ENCODE measurements around the gene RNF14. TPM values are rescaled to one million over a fixed set of nuclear protein-coding genes. Genes with fewer than 3 reads are reported as not detected.

The RNF14 gene
- total RNA-seq, 2 experiments from 2014 or later = 32.5 to 35.7 TPM

DNA sequence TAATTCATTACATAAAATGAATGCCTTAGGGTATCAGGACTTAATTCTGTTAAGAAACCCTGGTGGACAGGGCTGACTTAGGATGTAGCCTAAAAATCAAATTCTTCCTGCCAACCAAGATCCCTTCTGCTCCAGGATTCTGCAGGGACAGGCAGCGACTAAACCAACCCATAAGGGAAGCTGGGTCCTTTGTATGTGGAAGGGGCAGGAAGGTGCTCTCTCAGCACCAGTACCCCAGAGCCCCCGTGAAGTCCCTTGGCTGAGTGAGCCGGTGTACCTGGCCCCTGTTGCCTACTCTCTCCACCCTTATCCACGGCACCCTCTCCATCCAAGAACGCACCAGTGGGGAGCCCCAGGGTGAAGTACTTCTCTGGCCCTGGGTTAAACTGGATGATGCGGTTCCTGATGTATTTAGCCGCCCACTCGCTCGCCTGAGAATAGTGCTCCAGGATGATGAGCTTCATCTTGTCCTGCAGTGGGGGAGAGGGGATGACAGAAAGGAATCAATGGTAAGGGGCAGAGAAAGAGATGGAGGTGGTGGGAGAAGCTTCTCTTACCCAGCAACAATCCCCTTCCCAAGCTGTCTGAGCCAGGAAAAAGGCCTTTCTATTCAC is 42.8 kb downstream of the RNF14 start:
- Mint-ChIP-seq H3K27ac (no peak overlapping the region), H3K9me3 (peaks cover 3% of the 10 kb centered on the region), H3K4me1 (peaks cover 66% of the 10 kb centered on the region), H3K36me3 (ENCODE audit: low read depth) (peaks cover 25% of the 10 kb centered on the region), H3K27me3 (no peaks in the 10 kb centered on the region), H3K4me3 (peak overlapping the region; percentile 79)
- CTCF ChIA-PET = interaction anchor here (0.6 to 13.0 kb wide), 25 partner anchors 10 to 320 kb away, joined by 3 to 180 read pairs (median 6); partner anchors contain the start of genes NDFIP1 and RNF14
- no peak for DNase-seq
- POLR2A ChIA-PET = interaction anchor here (0.6 to 7.0 kb wide), 12 partner anchors 11 to 329 kb away, joined by 3 to 128 read pairs (median 4); partner anchors contain the start of genes NDFIP1 and RNF14

DNA sequence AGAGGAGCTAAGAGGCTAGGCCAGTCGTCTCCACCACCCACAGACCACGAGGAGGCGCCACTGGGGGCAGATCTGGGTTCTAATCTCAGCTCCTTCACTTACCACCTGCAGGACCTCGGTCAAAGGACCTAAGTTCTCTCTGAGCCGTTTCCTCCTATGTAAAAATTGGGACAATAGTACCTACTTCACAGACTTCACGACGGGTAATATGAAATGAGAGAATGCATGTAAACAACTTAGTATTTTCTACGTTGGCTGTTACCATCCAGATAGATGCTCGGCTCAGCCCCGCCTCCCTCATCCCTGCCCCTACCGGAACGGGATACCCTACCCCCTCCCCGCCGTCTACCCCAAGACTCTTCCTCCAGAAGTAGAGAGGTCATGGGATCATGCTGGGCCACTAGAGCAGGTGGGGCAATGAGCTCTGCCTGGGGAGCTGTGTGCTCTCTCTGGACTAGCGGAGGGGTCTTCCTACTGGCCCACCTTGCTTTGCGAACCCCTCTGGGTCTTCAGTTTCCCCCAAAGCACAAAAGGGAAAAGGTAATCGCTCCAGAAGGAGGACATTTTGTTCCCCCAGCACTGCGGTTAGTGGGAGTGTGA is 43.4 kb downstream of the RNF14 start:
- H3K27ac Mint-ChIP-seq = no peak overlapping the region
- peak overlapping the region; percentile 79 for H3K4me3 Mint-ChIP-seq
- CTCF ChIA-PET = interaction anchor here (0.6 to 13.0 kb wide), 26 partner anchors 10 to 320 kb away, joined by 3 to 180 read pairs (median 6); partner anchors contain the start of genes NDFIP1 and RNF14

DNA sequence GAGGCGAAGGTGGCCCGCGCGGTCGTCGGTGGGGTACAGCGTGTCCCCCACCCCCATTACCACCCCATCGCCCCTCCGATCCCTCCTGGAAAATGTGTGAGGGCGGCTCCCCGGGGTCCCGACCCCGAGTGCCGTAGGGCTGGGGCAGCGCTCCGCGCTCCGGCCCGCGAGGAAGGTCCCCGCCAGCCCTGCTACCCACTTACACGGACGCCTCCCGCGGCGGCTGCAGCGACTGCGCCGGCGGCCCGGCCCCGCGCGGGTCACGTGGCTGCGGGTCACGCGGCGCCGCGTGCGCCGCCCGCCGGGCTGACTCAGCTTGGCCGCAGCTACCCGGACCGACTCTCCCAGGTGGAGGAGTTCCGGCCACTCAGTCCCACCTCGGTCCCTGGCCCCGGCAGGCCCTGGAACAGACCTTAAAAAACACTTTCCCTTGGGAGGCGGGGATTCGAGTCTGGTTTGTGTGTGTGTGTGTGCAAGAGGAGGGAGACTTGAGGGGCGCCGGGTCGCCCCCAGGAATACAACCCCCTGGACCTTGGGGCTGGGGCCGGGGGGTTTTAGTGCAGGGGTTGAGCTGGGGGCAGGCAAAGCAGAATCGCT is 44.0 kb downstream of the RNF14 start, which contains the start of gene GNPDA1:
GNPDA1 (minus strand) TSS at position 236 of the 597 bp plus-strand sequence. CDS start 992 bp downstream, outside the sequence.
- POLR2A ChIA-PET = interaction anchor here (1.3 to 7.0 kb wide), 7 partner anchors 12 to 344 kb away, joined by 3 to 128 read pairs (median 15); partner anchors contain the start of genes NDFIP1 and RNF14
- DNase-seq = peak; percentile 77
- Mint-ChIP-seq H3K4me1 (peaks cover 64% of the 10 kb centered on the region), H3K36me3 (ENCODE audit: low read depth) (peaks cover 16% of the 10 kb centered on the region), H3K27ac (peak within 1 kb of the TSS; percentile 94), H3K9me3 (peaks cover 2% of the 10 kb centered on the region), H3K4me3 (peak within 1 kb of the TSS; percentile 79), H3K27me3 (no peaks in the 10 kb centered on the region)
- CTCF ChIA-PET = interaction anchor here (1.2 to 13.0 kb wide), 19 partner anchors 12 to 320 kb away, joined by 3 to 180 read pairs (median 8); partner anchors contain the start of genes NDFIP1 and RNF14

More for the DNA sequence above, 43.4 kb downstream of the RNF14 start:
- peak; percentile 70 for DNase-seq
- Mint-ChIP-seq H3K36me3 (ENCODE audit: low read depth) (peaks cover 21% of the 10 kb centered on the region), H3K4me1 (peaks cover 64% of the 10 kb centered on the region), H3K9me3 (peaks cover 3% of the 10 kb centered on the region), H3K27me3 (no peaks in the 10 kb centered on the region)
- POLR2A ChIA-PET = interaction anchor here (0.6 to 7.0 kb wide), 11 partner anchors 12 to 330 kb away, joined by 3 to 128 read pairs (median 4); partner anchors contain the start of genes NDFIP1 and RNF14

DNA sequence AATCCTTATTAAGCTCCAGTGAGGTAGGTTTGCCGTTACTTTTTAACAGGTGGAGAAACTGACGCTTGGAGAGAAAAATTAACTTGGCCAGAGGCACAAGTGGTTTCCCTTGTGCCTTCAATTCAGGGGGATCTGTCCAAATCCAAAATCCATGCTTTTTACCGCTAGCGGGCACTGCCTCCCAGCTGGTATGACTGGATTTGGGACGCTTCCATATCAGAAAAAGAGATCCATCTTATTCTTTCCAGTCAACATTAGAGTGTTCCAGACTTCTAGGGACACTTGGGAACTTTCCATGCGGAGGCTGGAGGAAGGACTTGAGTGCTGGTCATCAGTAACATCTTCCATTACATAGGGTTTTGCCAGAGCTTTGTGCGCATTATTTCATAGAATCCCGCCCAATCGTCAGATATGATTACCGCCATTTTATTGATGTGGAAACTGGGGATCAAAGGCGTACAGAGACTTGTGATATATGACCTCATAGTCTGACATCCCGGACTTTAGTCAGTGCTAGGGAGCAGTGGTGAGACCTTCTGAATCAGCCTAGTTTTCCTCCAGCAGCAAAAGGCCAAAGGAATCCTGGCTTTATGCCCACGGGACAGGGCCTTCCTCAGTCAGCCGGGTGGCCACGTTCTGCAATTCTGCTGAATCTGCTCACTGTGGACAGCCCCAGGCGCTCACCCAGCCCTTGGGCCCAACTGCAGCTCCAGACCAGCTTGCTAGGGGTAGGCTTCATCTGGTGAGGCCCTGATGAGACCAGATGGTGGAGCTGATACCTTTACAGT is 45.0 kb downstream of the RNF14 start:
- H3K4me3 Mint-ChIP-seq = peak overlapping the region; percentile 79
- H3K9me3 Mint-ChIP-seq = no peaks in the 10 kb centered on the region

DNA sequence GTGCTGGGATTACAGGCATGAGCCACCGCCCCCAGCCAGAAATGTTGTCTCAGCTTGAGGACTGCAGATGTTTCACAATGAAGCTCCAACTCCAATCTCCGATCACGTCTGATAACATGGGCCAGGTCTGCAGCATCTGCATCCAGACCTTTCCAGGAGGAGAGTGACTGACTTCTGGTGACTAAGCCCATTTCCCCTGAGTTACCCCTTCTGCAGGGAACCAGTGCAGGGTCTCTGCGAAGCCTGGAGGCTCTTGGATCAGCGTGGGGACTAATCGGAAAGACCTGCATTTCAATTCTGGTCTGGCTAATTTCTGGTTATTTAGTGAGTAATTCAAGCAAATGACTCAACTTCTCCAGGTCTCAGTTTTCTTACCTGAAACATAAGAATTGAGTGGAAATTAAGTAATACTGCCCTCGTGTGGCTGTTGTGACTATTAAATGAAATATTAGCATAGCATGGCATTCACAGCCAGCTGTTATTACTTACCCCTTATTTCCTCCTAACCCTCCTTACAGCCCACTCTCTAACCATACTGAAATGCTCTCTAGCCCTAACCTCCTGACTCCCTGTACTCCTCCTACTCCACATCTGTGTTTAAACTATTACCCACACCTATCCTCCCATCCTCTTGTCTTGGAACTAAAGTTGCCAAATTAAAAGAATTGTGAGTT is 46.1 kb downstream of the RNF14 start:
- Mint-ChIP-seq H3K36me3 (ENCODE audit: low read depth) (peaks cover under 1% of the 10 kb centered on the region), H3K9me3 (peaks cover under 1% of the 10 kb centered on the region), H3K27ac (peak overlapping the region; percentile 94), H3K4me1 (peaks cover 72% of the 10 kb centered on the region), H3K27me3 (no peaks in the 10 kb centered on the region), H3K4me3 (peak overlapping the region; percentile 4)
- POLR2A ChIA-PET = interaction anchor here (1.0 to 7.0 kb wide), 15 partner anchors 8 to 339 kb away, joined by 3 to 128 read pairs (median 9); partner anchors contain the start of genes NDFIP1, PCDH12 and RNF14
- CTCF ChIA-PET = interaction anchor here (0.8 to 13.0 kb wide), 21 partner anchors 8 to 322 kb away, joined by 3 to 180 read pairs (median 7); partner anchors contain the start of genes NDFIP1 and RNF14
- peak; percentile 46 for DNase-seq

More for the DNA sequence above, 45.0 kb downstream of the RNF14 start:
- Mint-ChIP-seq H3K27me3 (no peaks in the 10 kb centered on the region), H3K27ac (peak overlapping the region; percentile 94), H3K36me3 (ENCODE audit: low read depth) (peaks cover 9% of the 10 kb centered on the region), H3K4me1 (peaks cover 71% of the 10 kb centered on the region)
- no peak for DNase-seq
- ChIA-PET CTCF (interaction anchor here (0.8 to 13.0 kb wide), 15 partner anchors 11 to 321 kb away, joined by 3 to 180 read pairs (median 16); partner anchors contain the start of genes NDFIP1 and RNF14), POLR2A (interaction anchor here (1.0 to 7.0 kb wide), 11 partner anchors 7 to 343 kb away, joined by 3 to 128 read pairs (median 15); partner anchors contain the start of genes NDFIP1 and RNF14)

DNA sequence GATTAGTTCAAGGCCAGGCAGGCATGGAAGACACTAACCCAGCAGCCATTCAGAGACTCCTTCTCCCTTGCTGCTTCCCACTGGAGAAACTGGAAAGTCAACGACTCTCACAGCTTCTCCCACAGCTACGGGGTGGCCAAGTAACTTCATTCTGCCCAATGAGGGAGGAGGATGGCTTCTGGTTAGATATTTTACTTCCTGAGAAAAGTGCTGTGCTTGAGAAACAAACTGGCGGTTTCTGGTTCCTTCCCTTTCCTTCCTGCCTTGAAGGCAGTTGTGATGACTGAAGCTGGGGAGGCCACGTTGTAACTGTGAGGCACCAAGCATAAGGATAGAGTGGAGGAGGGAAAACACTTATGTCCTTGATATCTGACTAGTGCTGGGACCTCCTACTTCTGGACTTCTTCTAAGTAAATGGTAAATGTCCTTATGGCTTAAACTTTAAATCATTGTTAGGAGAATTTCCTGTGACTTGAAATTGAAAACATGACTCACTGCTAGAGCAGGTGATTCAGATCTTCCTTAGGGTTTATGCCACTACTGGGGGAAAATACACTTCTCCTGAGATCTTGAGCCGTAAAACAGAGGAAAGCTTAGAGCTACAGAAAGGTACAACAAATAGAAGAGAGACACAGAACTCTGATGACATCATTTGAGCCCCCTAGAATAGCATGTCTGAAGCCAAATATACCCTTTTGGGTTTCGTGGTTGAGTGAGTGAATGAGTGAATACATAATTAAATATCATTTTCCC is 47.1 kb downstream of the RNF14 start:
- POLR2A ChIA-PET = interaction anchor here (0.8 to 7.0 kb wide), 20 partner anchors 9 to 341 kb away, joined by 3 to 128 read pairs (median 7); partner anchors contain the start of genes DELE1, NDFIP1, PCDH12 and RNF14
- Mint-ChIP-seq H3K4me3 (peak overlapping the region; percentile 49), H3K9me3 (peaks cover 5% of the 10 kb centered on the region), H3K27ac (peak overlapping the region; percentile 94), H3K27me3 (no peaks in the 10 kb centered on the region), H3K4me1 (peaks cover 73% of the 10 kb centered on the region), H3K36me3 (ENCODE audit: low read depth) (peaks cover 5% of the 10 kb centered on the region)
- CTCF ChIA-PET = interaction anchor here (0.8 to 13.0 kb wide), 22 partner anchors 9 to 697 kb away, joined by 3 to 180 read pairs (median 6); partner anchors contain the start of genes DELE1, NDFIP1 and RNF14
- peak; percentile 67 for DNase-seq

DNA sequence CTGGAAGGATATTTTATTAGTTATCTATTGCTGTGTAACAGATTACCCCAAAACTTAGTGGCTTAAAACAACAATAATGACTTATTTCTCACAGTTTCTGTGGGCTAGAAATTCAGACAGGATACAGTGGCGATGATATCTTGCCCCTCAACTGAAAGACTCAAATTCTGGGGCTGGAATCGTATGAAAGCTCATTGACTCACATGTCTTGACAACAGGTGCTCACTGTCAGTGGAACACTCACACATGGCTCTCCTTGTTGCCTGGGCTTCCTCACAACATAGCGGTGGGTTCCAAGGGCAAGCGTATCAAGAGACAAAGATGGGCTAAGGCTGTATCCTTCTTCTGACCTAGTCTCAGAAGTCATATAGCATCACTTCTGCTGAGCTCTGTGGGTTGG is 47.7 kb downstream of the RNF14 start:
- ChIA-PET POLR2A (interaction anchor here (0.8 to 7.0 kb wide), 18 partner anchors 8 to 341 kb away, joined by 3 to 128 read pairs (median 7); partner anchors contain the start of genes DELE1, NDFIP1, PCDH12 and RNF14), CTCF (interaction anchor here (0.8 to 13.0 kb wide), 18 partner anchors 8 to 697 kb away, joined by 3 to 180 read pairs (median 12); partner anchors contain the start of genes NDFIP1 and RNF14)
- peaks cover 5% of the 10 kb centered on the region for H3K36me3 Mint-ChIP-seq (ENCODE audit: low read depth)
- H3K27ac Mint-ChIP-seq = peak overlapping the region; percentile 94
- H3K4me3 Mint-ChIP-seq = peak overlapping the region; percentile 49
- H3K27me3 Mint-ChIP-seq = no peaks in the 10 kb centered on the region
- peaks cover 72% of the 10 kb centered on the region for H3K4me1 Mint-ChIP-seq
- DNase-seq = peak; percentile 57
- peaks cover 5% of the 10 kb centered on the region for H3K9me3 Mint-ChIP-seq

DNA sequence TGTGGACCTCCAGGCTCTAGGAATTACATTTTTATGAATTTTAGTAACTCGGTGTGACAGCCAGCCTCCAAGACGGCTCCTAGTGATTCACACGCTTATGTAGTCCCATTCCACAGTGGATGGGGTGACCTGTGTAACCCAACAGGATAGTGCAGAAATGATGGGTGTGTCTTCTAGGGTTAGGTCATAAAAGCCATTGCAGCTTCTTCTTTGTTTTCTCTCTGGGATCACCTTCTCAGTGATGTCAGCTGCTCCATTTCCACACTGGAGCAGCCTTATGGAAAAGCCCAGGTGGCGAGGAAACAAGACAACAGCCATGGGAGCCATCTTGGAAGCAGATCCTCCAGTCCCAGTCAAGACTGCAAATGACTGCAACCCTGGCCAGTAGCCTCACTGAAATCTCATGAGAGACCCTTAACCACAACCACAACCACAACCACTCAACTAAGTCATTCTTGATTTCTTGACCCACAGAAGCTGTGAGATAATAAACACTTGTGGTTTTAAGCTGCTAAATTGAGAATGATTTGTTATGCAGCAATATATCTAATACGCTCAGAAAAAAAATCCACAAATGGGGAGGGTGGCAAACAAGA is 49.0 kb downstream of the RNF14 start:
- H3K4me3 Mint-ChIP-seq = no peak overlapping the region
- POLR2A ChIA-PET = interaction anchor here (1.3 to 1.7 kb wide), 2 partner anchors 10 to 78 kb away, joined by 3 to 4 read pairs; no protein-coding TSS in a partner anchor

DNA sequence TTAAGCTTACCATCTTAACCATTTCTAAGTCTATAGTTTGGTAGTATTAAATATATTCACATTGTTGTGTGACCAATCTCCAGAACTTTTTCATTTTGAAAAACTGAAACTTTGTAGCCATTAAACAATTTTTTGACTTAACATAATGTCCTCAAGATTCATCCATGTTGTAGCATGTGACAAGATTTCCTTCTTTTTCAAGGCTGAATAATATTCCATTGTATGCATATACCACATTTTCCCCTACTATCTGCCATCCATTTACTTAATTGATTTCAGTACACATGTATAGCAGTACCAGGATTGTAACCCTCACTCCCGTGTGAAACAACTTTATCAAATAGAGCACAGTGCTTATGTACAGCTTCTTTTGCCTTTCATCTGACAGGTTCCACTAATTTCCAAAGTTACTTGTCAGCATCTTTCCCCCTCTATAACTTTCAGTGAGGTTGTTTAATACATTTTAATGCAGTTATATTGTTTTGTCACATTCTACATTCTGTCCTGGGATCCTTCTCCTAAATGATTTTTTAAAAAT is 51.3 kb downstream of the RNF14 start:
- ChIA-PET CTCF (interaction anchor here (0.6 to 1.3 kb wide), 3 partner anchors 19 to 121 kb away, joined by 3 to 4 read pairs (median 3); no protein-coding TSS in a partner anchor), POLR2A (no interaction called here)
- Mint-ChIP-seq H3K27ac (no peak overlapping the region), H3K4me3 (no peak overlapping the region), H3K27me3 (peaks cover 2% of the 10 kb centered on the region), H3K9me3 (peaks cover 5% of the 10 kb centered on the region), H3K4me1 (peaks cover 49% of the 10 kb centered on the region), H3K36me3 (ENCODE audit: low read depth) (peaks cover 5% of the 10 kb centered on the region)
- DNase-seq = no peak

More for the DNA sequence above, 49.0 kb downstream of the RNF14 start:
- Mint-ChIP-seq H3K27me3 (peaks cover 2% of the 10 kb centered on the region), H3K27ac (peak overlapping the region; percentile 52), H3K4me1 (peaks cover 63% of the 10 kb centered on the region), H3K9me3 (peaks cover 5% of the 10 kb centered on the region), H3K36me3 (ENCODE audit: low read depth) (peaks cover 5% of the 10 kb centered on the region)
- no peak for DNase-seq
- CTCF ChIA-PET = interaction anchor here (0.9 to 13.0 kb wide), 5 partner anchors 28 to 128 kb away, joined by 3 to 180 read pairs (median 3); partner anchors contain the start of genes NDFIP1 and RNF14

DNA sequence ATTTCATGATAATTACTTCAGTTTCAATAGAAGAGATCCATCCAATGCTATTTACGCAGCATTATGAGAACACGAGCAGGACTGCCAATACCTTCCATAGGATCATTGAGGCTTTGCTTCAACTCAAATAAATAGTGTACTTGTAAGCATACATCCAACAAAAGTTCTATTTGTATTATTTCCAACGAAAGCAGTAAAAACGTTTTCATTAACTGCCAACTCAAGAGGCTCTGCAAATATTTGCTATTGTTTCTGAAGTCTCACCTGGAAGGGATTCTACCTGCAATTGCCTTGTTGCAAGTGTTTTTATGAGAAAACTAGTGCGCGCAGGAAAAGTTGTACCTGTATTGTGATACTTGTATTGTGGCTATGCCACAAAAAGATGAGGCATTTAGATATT is 54.9 kb downstream of the RNF14 start:
- H3K9me3 Mint-ChIP-seq = peaks cover 5% of the 10 kb centered on the region
- peaks cover 2% of the 10 kb centered on the region for H3K27me3 Mint-ChIP-seq
- DNase-seq = no peak
- no peak overlapping the region for H3K4me3 Mint-ChIP-seq
- H3K36me3 Mint-ChIP-seq (ENCODE audit: low read depth) = peaks cover 5% of the 10 kb centered on the region
- peaks cover 22% of the 10 kb centered on the region for H3K4me1 Mint-ChIP-seq
- H3K27ac Mint-ChIP-seq = no peak overlapping the region
- ChIA-PET CTCF (interaction anchor here (1.1 to 2.6 kb wide), 5 partner anchors 9 to 116 kb away, joined by 3 to 35 read pairs (median 10); partner anchors contain the start of genes GNPDA1 and RNF14), POLR2A (interaction anchor here (1.2 to 3.0 kb wide), 4 partner anchors 8 to 85 kb away, joined by 3 to 44 read pairs (median 20); partner anchors contain the start of genes GNPDA1 and NDFIP1)

Data from activated CD4-positive, alpha-beta memory T cell treated with anti-CD3 and anti-CD28 coated beads, Interleukin-2, amount 10 ng/mL, durations not matched to agents 7 days and 5 days (primary cell).